ENCODE results near the gene DEDD.
"Not testable (repeated sequence)": the region's sequence is repeated elsewhere in the genome, so short reads cannot be mapped to it uniquely, and the experiment has no call there.

Gene DEDD

GRCh38 chr1:161121042-161121650, 11.3 kb downstream of the DEDD start:
- DNase-seq: no peak

DNA sequence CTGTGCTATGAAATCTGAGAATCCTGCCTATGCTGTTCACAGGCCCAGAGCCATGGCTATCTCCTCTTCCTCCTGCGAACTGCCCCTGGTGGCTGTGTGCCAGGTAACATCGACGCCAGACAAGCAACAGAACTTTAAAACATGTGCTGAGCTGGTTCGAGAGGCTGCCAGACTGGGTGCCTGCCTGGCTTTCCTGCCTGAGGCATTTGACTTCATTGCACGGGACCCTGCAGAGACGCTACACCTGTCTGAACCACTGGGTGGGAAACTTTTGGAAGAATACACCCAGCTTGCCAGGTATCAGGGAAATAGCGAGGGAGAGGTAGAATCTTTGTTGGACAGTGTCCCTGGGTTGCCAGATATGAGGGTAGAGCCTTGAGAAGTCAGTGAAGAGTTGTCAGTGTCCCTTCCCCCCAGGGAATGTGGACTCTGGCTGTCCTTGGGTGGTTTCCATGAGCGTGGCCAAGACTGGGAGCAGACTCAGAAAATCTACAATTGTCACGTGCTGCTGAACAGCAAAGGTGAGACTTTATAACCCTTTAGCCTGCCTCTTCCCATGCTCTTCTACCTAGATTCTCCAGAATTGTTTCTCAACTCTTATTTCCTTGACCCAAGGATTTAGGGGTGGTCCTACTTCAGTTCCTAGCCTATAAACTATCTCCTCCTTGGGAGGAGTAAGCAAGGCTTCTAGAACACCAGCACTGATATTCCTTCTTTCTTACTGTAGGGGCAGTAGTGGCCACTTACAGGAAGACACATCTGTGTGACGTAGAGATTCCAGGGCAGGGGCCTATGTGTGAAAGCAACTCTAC, 13.2 kb downstream of the DEDD start:
- no peak for DNase-seq

- peak; percentile 76 for DNase-seq
Measured at GRCh38 chr1:161117759-161118581, 14.5 kb downstream of the DEDD start, which contains the start of the genes NIT1 and PFDN2. NIT1 (plus strand) TSS chr1:161118105; CDS start chr1:161118177, 72 bp downstream. PFDN2 (minus strand) TSS chr1:161118037; CDS start chr1:161118026, 11 bp downstream.

DNA sequence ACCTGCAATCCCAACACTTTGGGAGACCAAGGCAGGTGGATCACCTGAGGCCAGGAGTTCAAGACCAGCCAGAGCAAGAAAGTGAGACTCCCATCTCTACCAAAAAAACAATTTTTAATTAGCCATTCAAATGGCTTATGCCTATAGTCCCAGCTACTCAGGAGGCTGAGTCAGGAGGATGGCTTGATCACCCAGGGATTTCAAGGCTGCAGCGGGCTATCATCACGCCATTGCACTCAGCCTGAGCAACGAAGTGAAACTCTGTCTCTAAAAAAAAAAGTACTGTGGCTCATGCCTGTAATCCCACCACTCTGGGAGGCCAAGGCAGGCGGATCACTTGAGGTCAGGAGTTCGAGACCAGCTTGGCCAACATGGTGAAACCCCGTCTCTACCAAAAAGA, 16.5 kb downstream of the DEDD start:
- DNase-seq: not testable (repeated sequence)

DNA sequence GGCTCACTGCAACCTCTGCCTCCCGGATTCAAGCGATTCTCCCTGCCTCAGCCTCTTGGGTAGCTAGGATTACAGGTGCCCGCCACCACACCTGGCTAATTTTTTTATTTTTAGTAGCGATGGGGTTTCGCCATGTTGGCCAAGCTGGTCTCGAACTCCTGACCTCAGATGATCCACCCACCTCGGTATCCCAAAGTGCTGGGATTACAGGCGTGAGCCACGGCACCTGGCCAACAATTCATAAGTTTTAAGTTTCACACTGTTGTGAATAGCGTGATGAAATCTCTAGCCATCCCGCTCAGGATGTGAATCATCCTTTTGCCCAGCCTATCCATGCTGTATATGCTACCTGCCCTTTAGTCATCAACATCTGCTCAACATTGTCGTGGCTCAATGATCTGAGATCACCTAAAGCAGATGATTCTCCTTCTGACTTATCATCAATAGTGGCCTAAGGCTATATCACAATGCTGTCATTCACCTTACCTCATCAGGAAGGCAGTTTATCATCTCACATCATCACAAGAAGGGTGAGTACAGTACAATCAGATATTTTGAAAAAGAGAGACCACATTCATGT, 17.2 kb downstream of the DEDD start:
- no peak for DNase-seq

DNA sequence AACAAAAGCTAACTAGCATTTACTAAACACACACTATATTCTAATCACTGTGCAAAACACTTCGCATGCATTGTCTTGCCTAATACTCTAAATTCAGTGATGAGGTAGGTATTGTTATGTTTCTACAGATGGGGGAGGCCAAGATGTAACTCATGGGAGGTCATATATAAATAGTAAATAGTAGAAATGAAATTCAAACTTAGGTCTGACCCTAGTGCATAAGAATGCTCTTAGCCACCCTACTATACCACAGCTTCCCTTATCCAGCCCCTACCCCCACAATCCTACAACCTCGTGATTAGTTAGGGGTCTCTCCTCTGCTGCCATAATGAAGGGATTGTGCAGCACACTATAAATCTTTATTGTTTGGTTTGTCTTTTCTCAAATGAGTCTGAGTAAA, 17.9 kb downstream of the DEDD start:
- no peak for DNase-seq

DNA sequence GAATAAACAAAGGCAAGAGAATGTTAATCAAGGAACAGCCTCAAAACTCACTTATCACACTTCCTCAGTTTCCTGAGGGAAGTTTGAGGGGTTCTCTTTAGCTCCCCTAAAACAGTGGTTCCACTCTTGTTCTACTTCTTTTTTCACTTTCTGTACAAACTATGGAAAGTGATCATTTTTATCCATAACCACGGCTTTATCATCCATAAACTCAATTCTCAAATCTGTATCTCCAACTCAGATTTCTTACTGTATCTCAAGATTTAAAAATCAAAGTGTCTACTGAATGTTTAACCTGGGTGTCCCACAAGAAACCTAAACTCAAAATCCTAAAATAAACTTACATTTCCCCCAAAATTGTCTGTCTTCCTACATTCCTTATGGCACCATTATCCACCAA, 18.6 kb downstream of the DEDD start:
- no peak for DNase-seq

GRCh38 chr1:161111527-161111926, 20.9 kb downstream of the DEDD start:
- DNase-seq: no peak

GRCh38 chr1:161111117-161111516, 21.4 kb downstream of the DEDD start:
- DNase-seq: no peak

GRCh38 chr1:161106431-161106830, 26.0 kb downstream of the DEDD start:
- no peak for DNase-seq

DNA sequence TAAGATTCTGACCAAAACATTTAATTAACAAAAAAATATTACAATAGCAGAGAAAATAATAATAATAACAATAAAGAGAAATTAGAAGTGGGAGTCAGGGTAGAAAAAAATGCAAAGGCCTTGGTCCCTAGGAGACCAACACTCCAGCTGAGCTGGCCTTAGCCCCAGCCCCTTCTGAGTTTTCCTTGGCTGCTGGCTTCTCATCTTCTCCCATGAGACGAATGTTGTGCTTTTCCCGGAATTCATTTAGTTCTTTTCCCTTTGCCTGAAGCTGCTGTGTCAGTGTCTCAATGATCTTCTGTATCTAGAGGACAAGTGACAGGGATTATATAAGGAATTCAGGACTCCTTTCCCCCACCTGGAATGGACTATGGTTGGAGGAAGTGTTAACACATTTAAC, 31.9 kb downstream of the DEDD start:
- DNase-seq: no peak

DNA sequence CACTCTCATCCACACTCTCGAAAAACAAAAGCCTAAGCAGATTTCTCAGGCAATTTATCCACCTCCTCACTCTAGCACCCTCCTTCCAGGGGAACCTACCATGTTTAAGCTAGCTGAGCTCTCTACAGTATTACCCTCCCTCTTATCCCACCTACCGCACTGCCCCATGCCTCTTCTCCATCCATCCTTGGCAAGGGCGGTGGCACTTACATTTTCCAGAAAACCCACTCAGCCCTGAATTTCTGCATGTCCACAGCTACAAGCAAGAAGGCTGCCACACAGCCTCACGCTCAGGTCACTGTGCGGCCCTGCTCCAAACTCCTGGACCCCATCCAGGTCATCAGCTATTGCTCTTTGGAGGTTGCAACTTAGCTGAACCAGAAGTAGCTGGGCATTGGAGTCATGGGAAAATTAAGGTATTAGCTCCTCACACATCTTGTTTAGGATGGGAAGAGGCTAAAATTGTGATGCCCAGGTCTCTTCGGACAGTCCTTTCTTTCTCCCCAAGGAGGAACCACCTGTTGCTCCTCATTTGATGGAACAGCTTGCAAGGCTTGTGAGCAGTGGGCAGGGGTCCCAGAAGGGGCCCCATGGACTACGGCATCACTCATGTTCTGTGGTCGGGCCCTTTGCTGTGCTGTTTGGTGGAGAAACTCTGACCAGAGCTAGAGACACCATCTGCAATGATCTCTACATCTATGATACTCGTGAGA, 33.2 kb downstream of the DEDD start:
- no peak for DNase-seq

GRCh38 chr1:161098210-161099068, 34.0 kb downstream of the DEDD start, which contains the start of gene KLHDC9:
KLHDC9 (plus strand) TSS chr1:161098361; CDS start chr1:161098536, 175 bp downstream.
- peak; percentile 80 for DNase-seq

DNA sequence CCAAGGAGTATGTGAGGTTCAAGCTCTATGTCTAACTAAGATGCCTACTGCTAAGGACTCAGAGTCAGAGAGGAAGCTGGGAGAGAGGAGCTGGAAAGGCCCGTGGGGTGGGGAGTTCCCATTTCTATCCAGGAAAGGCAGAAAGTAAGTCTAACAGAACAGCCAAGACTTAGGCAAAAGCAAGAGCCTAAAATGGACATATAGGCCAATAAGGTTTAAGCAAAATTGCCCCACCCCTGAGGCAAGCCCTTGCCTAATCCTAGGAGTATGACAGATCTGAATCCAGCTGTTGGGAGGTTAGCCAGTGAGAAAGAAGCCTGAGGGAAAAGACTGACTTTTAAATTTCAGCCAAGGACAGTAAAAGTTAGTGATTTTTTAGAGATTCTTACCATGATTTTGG, 35.9 kb downstream of the DEDD start:
- no peak for DNase-seq

DNA sequence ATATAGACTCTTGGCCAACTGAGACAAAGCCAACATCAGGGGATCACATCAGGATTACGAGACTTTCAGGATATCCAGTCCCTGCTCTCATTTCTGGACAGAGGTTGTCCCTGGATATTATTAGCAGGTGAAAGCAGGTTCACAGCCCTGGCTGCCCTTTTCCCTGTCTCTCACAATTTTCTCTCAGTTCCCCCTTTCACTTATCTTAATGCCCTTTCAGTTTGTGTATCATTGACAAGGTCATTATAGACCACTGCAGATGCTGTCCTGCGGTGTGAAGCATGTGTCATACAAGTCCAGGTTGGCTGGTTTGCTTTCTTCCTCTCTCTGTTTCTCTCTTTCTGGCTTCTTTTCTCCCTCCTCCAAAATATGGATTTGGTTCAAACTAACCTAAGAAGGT, 36.5 kb downstream of the DEDD start:
- DNase-seq: no peak

DNA sequence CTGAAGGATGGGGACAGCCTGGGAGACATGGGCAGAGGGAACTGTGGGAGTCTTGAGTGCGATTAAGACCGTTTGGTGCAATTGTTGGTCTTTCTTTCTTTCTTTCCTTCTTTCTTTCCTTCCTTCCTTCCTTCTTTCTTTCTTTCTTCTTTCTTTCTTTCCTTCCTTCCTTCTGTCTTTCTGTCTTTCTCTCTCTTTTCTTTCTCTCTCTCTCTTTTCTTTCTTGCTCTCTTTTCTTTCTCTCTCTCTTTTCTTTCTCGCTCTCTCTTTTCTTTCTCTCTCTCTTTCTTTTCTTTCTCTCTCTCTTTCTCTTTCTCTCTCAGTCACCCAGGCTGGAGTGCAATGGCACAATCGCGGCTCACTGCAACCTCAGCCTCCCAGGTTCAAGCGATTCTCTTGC, 37.2 kb downstream of the DEDD start:
- no peak for DNase-seq

GRCh38 chr1:161094481-161094880, 38.0 kb downstream of the DEDD start:
- no peak for DNase-seq

GRCh38 chr1:161092621-161093028, 39.8 kb downstream of the DEDD start:
- DNase-seq: no peak

GRCh38 chr1:161091796-161092507, 40.5 kb downstream of the DEDD start:
- no peak for DNase-seq

- no peak for DNase-seq
Measured at GRCh38 chr1:161091093-161091492, 41.4 kb downstream of the DEDD start.

DNA sequence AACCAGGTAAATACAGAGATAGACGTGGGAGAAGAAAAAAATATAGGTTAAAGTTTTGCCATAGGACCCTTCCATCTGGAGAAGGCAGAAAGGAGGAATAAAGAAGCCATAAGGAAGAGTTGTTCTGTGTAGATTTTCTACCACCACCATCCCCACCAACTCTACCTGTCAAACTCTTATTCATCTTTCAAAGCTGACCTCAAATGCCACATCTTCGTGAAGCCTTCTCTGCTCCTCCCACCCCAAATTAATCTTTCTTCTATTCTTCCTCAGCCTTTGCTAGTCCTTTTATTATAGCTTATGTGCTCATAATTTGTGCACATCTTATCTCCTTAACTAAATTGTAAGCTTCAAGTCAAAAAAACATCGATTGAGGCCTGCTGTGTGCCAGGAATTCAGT, 41.9 kb downstream of the DEDD start:
- no peak for DNase-seq
